HG02885 (cell line): ENCODE results near the gene GLRB.
A peak's percentile ranks its signal among the peaks of the same experiment; 100 is the strongest.
"Not testable (repeated sequence)": the region's sequence is repeated elsewhere in the genome, so short reads cannot be mapped to it uniquely, and the experiment has no call there.

Source experiments
- ATAC-seq: cut with Tn5 transposase; IDR thresholded peaks from one replicate; pipeline ENCODE4 v1.9.1; 2021; ENCODE audit warnings: mild to moderate bottlenecking; ENCODE audit not compliant: unreplicated experiment, poor library complexity

The GLRB gene

GRCh38 chr4:157121401-157121800 lies 45.5 kb downstream of the GLRB start:
- no peak for ATAC-seq

GRCh38 chr4:157127571-157127970 lies 51.6 kb downstream of the GLRB start:
- no peak for ATAC-seq

- ATAC-seq, result no peak
These were observed 52.4 kb downstream of the GLRB start for GRCh38 chr4:157128395-157128794.

- no peak for ATAC-seq
These were observed 66.0 kb downstream of the GLRB start for GRCh38 chr4:157141976-157142375.

GRCh38 chr4:157143369-157143768 lies 67.4 kb downstream of the GLRB start:
- no peak for ATAC-seq

- no peak for ATAC-seq
These were observed 75.8 kb downstream of the GLRB start for GRCh38 chr4:157151711-157152110.

- no peak for ATAC-seq
These were observed 90.1 kb downstream of the GLRB start for GRCh38 chr4:157165935-157166610.

- no peak for ATAC-seq
These were observed 94.4 kb downstream of the GLRB start for GRCh38 chr4:157170321-157170720.

- ATAC-seq, result no peak
These were observed 96.1 kb downstream of the GLRB start for GRCh38 chr4:157172011-157172410.

GRCh38 chr4:157180268-157180667 lies 104.3 kb downstream of the GLRB start:
- not testable (repeated sequence) for ATAC-seq

GRCh38 chr4:157184300-157184699 lies 108.3 kb downstream of the GLRB start:
- no peak for ATAC-seq

GRCh38 chr4:157185363-157185762 lies 109.4 kb downstream of the GLRB start:
- ATAC-seq, result no peak

- no peak for ATAC-seq
These were observed 119.4 kb downstream of the GLRB start for GRCh38 chr4:157195374-157195773.

- no peak for ATAC-seq
These were observed 120.1 kb downstream of the GLRB start for GRCh38 chr4:157196046-157196445.

- ATAC-seq, result peak; percentile 75
These were observed 128.8 kb downstream of the GLRB start for GRCh38 chr4:157204634-157205244.

- ATAC-seq, result no peak
These were observed 141.8 kb downstream of the GLRB start for GRCh38 chr4:157217708-157218107.

GRCh38 chr4:157219711-157220370 lies 143.9 kb downstream of the GLRB start:
- ATAC-seq, result no peak

- ATAC-seq, result no peak
These were observed 144.5 kb downstream of the GLRB start, which contains the start of gene GRIA2 for GRCh38 chr4:157220371-157220881. TSS of gene GRIA2 (plus strand) at chr4:157220728. CDS start at chr4:157221043, 315 bp downstream.

- ATAC-seq, result no peak
These were observed 145.5 kb downstream of the GLRB start for GRCh38 chr4:157221426-157221894.
